Measurements from ENCODE around the gene SORCS1.

DNA sequence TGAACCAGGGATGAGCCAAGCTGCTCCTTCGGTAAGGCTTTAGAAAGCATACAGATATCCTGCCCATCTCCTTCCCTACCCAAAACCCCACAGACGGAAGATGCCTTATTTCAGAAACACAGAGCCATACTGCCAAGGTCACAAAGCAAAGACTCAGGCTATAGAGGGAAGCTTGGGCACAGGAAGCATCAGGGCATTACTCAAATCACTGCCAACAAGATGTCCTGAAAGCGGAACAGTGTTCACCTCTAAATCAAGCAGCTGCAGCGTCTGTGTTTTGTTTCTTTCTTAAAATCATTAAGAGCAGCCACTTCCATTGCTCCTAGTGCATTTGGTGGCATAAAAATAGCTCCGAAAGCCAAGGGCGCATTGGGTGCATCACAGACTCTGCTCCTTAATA lies 307.3 kb downstream of the SORCS1 start:
- no peak for TF ChIP-seq POLR2A (IDR thresholded peaks at IDR 0.05)
- TF ChIP-seq, protein P1, sequence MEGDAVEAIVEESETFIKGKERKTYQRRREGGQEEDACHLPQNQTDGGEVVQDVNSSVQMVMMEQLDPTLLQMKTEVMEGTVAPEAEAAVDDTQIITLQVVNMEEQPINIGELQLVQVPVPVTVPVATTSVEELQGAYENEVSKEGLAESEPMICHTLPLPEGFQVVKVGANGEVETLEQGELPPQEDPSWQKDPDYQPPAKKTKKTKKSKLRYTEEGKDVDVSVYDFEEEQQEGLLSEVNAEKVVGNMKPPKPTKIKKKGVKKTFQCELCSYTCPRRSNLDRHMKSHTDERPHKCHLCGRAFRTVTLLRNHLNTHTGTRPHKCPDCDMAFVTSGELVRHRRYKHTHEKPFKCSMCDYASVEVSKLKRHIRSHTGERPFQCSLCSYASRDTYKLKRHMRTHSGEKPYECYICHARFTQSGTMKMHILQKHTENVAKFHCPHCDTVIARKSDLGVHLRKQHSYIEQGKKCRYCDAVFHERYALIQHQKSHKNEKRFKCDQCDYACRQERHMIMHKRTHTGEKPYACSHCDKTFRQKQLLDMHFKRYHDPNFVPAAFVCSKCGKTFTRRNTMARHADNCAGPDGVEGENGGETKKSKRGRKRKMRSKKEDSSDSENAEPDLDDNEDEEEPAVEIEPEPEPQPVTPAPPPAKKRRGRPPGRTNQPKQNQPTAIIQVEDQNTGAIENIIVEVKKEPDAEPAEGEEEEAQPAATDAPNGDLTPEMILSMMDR (IDR thresholded peaks at IDR 0.05), result no peak
- no peak for TF ChIP-seq EP300 (IDR thresholded peaks at IDR 0.05; ENCODE audit: low read depth)
